Activated gamma-delta T cell treated with anti-CD3 and anti-CD28 coated beads, Interleukin-2, amount 50 U/mL, for 16 hours (primary cell): ENCODE measurements around the gene PSMG4.

Experiments
- DNase-seq: peaks from one replicate; pipeline ENCODE4 v3.0.0-alpha.2; 2020; ENCODE audit warnings: low read depth

PSMG4 gene

DNA sequence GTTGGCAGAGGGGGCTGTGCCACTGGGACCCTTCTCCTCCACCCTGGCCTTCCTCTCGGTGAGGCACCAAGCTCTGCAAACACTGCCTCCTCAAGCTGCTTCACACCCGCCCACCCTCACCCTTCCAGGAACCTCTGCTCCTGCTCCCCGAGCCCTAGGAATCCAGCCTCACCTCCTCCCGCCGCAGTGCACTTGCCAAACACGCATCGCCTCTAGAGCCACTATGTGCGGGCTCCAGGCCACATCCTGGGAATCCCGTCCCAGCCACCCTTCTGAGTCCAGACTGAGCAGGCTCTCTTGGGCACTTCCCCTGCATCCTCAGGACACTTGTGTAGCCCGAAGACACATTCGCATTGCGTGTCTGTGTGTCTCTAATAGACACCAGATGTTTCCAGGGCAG lies 18.5 kb downstream of the PSMG4 start:
- no peak for DNase-seq

DNA sequence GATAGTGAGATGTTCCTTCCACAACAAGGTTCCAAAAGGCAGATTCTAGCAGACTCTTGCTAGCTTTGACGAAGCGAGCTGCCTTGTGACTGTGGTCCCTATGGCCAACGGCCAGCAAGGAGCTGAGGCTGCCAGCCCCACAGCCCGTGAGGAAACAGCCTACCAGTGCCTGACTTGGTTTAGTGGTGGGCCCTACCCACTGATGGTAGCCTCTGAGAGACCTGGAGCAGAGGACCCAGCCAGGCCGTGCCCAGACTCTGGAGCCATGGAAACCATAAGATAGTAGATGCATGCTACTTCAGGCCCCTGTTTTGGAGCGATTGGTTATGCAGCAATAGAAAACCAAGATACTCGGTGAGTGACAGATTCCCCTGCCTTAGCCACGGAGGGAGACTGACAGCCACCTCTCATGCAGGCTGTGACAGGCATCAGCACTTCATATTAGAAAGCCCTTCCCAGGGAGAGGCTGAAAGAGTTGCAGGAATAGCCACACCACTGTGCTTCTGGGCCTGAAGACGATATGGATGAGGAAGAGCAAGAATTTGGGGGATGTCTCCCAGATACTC lies 19.2 kb downstream of the PSMG4 start:
- DNase-seq = no peak

DNA sequence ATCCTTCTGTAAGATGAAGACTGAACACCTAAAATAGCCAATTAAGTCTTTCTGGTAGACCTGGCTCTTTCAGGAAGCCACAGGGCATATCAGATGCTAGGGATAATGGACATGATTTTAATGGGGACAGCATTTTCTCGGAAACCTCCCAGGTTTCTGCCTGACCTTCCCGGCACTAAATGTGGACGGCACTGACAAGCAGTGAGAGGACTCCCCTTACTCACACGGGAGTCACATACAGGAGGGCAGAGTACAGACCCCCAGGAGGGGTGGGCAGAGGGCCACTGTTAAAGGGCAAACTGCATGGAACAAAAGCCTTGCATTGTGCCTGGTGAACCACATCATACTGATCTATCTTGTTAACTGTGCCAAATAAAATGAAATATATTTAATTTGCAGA lies 19.9 kb downstream of the PSMG4 start:
- no peak for DNase-seq

DNA sequence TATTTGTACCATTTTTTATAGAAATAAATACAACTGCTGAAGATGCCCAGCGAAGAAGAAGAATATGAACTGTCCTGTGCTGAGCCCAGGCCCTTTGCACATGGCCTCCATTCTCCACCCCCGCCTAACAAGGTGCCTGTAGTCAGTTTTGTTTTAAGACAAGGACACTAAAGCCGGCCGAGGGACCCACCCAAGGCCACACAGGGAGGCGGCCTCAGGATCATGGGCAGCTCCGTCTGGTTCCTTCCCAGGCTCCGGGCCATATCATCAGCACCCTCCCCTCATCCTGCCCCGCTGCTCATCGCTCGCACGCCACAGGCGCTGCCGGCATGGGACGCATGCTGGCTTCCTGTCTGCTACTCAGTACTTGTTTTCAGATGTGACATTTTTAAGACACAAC lies 21.3 kb downstream of the PSMG4 start:
- no peak for DNase-seq

DNA sequence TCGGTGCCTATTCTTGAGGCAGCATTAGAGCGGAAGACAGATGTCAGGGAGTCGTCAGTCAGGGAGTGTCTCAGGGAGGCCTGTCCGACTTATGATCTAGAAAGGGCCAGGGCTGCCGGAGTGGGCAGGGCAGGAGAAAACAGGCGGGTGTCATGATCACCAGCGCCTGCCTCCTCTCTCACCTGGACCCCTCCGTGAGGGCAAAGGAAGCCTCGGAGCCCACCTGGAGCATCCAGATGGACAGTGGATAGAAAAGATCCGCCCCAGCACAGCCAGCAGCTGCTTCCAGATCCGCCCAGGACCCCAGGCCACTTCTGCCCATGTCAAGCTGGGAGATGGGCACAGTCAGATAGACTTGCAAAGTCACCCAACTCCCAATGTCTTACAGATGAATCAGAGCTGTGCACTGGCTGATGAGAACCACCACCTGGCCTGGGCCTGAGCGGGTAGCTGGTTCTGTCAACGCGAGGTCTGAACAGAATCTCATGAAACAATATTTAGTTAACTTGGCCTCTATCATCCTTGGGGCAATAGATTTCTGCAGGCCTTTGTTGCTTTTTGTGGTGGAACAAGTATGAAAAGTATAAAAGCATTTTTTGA lies 22.2 kb downstream of the PSMG4 start:
- DNase-seq = no peak

DNA sequence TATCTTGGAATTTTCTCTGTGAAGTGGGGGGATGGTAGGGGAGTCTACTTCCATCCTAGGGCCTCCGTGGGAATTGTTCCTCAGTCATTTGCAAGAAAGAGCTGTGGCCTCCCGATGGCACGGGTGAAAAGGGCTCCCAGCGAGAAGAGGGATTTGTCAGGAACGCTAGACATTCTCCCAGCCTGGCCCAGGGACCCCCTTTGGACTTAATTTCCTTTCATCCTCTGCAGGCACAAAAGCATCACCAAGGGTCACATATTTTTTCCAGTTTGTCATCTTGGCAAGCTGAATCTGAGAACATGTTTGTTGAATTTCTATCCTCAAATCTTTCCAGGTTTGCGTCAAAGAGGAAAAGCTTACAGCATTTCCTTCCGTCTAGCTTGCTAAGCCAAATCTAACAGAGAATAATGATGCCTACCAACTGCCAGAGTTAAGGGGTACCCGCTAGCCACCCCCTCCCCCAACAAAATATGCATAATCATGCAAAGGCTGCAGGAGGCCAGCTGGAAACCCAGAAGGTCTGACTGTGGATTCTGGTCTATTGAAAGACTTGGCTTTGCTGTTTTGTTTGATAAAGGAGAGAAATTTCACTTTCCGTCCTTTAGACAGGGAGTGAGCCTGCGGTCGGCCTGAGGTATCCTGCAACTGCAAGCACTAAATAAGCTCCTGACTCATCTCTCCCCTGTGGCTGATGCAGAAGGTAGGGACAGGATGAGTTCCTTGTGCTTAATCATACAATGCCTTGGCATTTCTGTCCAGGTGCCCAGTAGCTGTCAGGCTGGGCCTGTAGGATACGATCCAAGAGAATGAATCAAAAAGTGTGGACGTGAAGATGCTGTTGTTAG lies 23.1 kb downstream of the PSMG4 start:
- no peak for DNase-seq

DNA sequence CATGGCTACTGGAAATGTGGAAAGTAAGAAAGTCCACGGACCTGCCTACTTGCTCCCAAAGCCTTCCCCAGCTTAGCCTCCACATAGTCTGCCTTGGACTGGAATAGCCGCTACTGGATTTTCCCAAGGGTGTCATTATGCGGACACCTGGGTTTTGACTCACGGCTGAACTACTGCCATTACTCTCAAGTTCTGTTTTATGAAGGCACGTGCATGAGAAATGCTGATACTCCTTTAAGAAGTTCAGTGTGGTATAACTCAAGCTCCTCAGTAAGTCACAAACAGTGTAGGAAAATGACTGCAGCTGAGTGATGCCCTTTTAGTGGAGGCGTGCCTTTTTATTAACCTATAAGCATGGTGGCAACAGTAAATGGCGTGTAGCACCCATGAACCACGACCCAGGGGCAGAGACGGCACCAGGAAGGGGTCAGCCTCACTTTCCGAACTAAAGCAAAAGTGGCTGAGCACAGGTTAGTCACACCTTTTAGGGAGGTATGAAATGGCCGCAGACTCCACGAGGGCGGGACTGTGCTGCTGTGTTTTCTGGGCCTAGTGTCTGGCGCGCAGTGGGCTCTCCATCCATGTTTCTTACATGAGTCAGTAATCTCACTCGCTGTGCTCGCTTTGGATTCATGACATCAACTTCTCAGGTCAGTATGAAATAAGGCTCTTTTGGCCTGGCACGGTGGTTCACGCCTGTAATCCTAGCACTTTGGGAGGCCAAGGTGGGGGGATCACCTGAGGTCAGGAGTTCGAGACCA lies 23.9 kb downstream of the PSMG4 start:
- DNase-seq = no peak

DNA sequence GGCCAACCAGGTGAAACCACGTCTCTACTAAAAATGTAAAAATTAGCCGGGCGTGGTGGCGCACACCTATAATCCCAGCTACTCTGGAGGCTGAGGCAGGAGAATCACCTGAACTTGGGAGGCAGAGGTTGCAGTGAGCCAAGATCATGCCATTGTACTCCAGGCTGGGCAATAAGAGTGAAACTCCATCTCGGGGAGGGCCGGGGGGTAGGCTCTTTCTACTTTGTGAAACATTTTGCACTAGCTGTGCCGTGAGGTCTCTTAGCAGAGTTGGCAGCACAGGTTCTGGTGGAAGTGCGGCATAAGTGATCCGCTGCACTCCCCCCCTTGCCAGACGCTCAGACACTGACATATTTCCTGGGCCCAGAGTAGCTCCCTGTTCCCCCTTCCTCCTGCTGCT lies 24.5 kb downstream of the PSMG4 start:
- DNase-seq = no peak

DNA sequence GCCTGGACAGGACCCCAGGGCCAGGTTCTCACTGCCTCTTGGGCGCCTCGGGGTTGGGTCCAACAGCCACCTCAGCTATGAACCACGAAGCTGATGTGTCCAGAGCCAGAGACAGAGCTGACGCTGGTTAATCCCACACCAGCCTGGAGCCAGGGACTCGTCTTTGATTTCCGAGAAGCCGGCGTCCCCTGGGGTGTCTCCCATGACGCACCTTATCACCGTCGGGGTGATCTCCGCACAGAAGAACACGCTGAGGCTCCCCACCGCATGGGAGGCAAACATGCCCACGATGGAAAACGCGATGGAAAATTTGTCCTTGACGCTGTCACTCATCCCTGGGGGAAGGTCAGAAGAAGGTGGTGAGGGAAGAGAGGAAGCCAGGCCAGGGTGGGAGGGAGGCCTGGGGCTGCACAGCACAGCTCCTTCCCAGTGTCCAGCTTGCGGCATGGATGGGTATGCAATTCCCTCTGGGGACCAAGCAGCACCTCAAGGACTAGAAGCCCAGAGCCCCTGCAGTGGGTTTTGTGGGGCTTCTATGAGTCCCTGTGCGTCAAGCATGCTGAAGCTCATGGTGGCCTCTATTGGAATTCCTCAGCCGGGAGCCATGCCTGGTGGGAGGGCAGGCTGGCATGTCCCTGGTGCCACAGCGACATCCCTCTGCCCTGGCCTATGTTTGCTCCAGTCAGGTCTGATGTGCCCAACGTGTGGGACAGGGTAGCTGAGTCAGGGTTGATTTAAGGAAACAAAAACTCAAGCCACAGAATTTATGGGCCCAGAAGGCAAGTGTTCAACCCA lies 25.1 kb downstream of the PSMG4 start:
- DNase-seq = no peak

DNA sequence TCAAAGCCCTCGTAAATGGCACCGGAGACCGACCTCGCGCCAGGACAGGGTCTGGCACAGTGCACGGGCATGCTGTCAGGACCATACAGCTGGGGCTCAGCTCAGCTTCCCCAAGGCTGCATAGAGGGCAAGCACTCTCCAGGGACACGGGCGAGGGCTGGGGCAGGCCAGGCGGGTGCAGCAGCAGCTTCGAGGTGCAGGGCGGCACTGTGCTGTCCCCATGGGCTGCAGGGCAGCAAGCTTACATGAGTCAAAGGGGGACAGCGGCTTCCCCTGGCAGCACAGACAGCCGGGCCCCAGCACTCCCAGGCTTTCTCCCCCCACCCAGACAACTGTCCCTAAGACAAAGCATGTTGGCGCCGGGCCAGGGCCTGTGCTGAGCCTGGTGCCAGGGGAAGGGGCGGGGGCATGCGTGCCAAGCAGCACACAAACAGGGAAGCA lies 25.7 kb downstream of the PSMG4 start:
- no peak for DNase-seq

DNA sequence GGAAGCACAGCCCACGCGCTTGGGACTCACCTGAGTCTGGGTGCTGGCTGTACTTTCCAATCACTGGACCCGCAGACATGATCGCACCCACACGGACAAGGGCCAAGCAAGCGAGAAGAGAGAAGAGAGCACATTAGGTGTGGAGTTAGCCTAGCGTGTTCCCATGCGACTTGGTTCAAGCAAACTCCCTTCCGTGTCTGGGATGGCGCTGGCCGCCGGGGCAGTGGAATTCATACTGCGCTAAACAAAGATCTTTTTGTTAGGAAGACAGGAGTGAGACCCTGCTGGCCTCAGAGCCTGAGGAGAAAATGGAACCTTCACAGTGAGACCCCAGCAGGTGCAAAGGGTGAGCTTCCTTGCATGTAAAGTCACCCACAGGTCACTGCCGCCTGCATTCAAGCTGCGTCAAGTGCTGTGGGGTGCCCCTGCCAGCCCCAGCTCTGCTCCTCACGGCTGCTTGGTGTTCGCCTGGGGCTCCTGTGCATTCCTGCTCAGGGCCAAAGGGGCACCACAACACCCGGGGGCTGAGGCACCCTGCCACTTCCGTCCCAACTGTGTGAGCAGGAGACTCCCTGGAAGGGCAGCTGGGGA lies 26.4 kb downstream of the PSMG4 start:
- DNase-seq = no peak

DNA sequence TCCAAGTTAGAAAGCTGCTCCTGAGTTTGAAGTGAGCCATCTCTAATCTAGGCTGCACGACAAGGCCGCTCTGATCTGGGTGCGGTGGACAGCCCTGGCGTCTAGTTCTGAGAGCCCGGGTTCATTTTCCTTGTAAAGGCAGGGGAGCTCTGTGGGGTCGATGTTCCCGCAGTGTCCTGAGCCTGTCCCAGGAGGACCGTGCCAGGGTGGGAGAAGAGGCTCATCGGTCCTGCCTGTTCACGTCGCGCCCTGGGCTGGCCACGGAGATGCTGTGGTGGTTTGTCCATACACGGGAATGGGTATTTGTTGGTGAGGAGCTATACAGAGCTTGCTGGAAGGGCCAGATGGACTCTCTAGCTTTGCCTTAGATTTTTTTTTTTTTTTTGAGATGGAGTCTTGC lies 27.0 kb downstream of the PSMG4 start:
- DNase-seq = no peak

DNA sequence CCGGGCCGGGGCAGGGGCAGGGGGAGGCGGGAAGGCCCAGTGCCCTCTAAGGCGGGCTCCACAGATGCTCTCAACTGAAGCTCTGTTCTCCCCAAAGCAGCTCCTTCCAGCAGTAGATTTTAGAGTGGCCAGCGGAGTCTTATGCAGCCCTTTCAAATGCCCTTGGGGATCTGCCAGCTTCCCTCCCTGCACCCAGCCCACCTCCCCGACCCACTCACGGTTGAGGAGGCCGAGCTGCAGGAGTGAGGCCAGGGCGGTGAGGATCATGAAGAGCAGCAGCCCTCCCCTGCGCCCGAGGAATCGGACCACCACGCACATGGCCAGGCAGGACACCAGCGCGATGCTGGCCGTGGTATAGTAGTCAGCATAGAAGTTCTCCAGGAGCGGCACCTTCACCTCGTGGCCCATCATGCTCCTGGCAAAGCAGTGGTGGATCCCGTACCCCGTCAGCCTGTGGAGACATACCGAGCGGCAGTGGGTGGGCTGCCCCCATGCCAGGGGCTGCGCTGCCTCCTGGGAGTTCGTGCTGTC lies 28.0 kb downstream of the PSMG4 start:
- no peak for DNase-seq

DNA sequence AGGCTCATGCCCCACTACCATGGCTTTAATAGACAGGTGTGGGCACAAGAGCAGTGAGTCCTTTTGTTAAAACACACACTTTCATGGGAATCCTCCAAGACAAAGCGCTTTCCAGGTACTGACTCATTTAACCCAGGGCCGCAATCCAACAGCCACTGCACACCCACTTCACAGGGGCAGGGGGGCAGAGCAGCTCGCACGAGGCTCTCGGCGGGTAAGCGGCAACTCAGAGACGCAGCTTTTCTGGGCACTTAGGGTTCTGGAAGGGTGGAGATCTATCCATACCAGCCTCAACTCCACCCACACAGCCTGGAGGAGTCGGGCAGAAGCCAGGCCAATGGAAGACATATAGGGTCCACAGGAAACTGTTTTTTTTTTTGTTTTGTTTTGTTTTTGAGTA lies 28.6 kb downstream of the PSMG4 start:
- no peak for DNase-seq

DNA sequence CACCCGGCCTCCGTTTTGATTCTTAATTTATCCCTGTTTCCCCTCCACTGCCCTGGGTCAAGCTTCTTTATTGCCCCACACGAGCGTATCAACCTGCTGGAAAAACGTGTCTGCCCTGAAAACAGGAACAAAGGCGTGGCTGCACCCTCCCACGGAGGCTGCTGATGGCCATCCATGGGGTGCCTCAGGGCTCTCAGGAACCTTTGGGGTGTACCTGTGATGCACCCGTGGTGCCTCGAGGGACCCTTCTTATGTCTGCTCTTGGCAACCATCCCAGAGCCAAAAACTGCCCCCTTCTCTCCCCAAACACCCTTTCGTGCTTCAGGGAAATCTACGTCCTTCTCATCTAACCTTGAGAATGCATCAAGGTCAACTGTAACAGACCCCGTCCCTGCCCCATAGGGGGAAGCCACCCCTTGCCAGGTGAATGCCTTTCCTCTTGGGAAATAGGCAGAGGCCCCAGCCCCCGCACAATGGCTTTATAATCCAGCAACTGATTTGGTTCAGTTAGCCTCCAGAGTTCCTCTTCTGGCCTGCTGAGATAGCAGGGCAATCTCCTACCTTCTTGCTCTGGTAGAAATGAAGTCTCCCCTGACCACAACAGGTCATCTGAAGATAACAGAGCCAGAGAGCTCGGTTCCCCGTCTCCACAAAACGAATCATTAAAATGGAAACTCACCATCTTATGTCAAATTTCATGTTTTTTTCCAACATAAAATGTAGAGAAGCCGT lies 29.4 kb downstream of the PSMG4 start:
- DNase-seq = no peak

DNA sequence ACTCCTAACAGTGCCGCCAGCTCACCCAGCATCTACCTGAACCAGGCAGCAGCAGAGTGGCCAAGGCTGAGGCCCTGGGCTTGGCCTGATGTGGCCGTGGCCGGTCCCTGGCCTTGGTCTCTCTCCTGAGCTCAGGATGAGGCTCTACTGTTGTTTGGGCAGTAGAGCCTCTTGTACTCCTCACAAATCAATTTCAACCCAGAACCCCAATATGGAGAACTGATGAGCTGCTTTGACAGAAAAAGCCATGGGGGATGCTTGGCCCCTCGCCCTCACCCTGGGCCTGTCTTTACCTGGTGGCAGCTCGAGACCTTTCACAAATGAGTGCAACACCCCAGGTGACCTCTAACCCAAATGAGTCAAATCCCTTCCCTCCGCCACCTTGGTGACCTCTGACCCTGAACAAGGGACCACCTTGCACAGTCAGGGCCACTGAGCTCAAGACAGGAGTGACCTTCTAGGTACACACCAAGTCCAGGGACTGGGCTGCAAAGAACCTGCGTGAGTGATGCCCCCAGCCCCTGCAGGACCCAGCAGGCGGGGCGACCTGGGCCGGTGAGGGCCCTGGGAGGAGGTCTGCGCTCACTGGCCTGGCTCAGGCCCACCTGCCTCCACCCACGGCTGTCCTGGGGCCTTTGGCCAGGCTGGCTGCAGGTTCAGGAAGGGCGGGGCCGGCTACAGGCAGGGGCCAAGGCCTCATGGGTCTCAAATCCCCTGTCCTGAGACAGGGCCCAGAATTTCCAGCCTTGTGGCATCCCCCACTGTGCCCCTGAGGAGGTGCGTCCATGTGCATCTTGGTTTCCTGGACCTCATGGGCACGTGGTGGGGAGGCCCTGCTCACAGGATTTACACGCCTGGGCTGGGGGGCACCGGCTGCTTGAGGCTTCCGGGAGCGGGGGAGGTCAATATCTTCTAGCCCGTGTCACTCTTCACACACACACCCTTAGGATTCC lies 30.2 kb downstream of the PSMG4 start:
- DNase-seq = no peak

DNA sequence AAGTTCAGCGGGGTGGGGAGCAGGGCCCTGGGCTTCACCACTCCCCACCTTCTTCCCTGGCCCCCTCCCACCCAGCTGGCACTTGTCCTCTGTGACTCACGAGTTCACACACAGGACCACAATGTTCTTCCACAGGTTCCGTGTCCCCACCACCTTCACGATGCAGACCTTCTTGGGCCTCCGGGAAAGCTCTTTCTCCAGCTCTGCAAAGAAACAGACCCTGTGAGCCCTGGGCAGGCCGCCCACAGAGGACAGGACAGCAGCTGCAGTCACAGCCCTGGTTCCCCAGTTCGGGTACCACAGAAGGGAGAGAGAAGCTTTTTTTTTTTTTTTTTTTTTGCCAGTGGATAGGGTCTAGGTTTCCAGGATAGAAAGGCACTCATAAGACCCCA lies 30.9 kb downstream of the PSMG4 start:
- no peak for DNase-seq

DNA sequence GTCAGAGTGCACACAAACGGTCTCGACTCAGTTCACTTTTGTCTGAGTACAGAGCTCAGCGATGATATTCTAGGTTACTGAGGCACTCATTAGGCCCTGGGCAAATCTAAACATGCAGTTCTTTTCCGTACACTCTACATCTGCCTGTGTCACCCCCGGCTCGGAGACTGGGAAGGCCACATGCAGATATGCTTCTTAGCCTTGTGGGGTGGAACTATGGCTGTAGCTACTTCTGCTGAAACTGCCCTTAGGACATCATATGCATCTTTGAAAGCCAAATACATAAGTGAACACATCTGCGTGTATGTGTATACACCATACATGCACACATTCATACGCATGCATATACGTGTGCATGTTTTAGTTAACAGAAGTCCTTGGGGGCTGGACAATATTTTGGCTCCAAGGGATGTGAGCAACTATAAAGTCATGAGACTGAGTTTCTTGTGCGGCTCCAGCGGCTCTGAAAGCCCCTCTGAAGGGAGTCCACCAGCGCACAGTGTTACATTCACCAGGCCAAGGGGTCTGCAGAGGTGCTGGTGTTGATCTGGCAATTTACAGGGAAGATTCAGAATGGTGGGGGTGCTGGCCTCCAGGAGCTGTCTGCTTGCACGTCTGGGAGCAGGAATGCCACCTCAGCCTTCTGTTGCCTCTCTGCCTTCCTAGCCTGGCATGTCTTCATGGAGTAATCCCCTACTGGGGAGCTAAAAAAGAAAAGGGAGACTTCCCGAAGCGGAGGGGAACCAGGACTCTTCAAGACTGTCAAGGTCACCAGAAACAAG lies 31.6 kb downstream of the PSMG4 start:
- DNase-seq = no peak

DNA sequence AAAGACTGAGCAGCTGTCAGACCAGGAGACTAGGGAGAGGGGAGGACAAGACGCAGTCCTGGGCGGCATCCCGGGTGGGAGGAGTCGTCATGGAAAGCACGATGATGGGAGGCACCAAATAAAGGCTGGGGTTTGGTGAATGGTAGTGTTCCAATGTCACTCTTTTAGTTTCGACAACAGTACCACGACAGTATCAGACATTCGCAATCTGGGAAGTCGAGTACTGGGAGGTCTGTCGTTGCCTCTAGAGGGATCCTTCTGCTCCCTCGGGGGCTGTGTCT lies 32.1 kb downstream of the PSMG4 start:
- DNase-seq = no peak
